Endothelial cell (in vitro differentiated cells): ENCODE results near the gene INSR. TPM values are rescaled to one million over a fixed set of nuclear protein-coding genes. Genes with fewer than 3 reads are reported as not detected.

ENCODE experiments used
- DNase-seq: peaks from one replicate; pipeline ENCODE4 v3.0.0; 2021; ENCODE audit warnings: low spot score
- H3K27ac Mint-ChIP-seq: one replicate; pipeline ENCODE4 v1.8.0; 2021; ENCODE audit warnings: mixed read lengths, inconsistent platforms; ENCODE audit not compliant: unreplicated experiment
- H3K27me3 Mint-ChIP-seq: one replicate; pipeline ENCODE4 v1.8.0; 2021; ENCODE audit warnings: mild to moderate bottlenecking, moderate library complexity, mixed read lengths, inconsistent platforms; ENCODE audit not compliant: unreplicated experiment
- H3K36me3 Mint-ChIP-seq: one replicate; pipeline ENCODE4 v1.8.0; 2021; ENCODE audit warnings: mild to moderate bottlenecking, low read depth, mixed read lengths, inconsistent platforms; ENCODE audit not compliant: unreplicated experiment
- H3K4me1 Mint-ChIP-seq: one replicate; pipeline ENCODE4 v1.8.0; 2021; ENCODE audit warnings: mild to moderate bottlenecking, mixed read lengths, inconsistent platforms; ENCODE audit not compliant: unreplicated experiment
- H3K4me3 Mint-ChIP-seq: one replicate; pipeline ENCODE4 v1.8.0; 2021; ENCODE audit warnings: mild to moderate bottlenecking, mixed read lengths, inconsistent platforms; ENCODE audit not compliant: unreplicated experiment
- H3K9me3 Mint-ChIP-seq: one replicate; pipeline ENCODE4 v1.8.0; 2021; ENCODE audit warnings: mixed read lengths, inconsistent platforms; ENCODE audit not compliant: unreplicated experiment
- CTCF ChIP-seq: fragments of 200-600 bp; sonication (generic); IDR thresholded peaks from one replicate; pipeline ENCODE4 v1.5.0; 2021; ENCODE audit warnings: antibody characterized with exemption; ENCODE audit not compliant: unreplicated experiment
- total RNA-seq: library from RNA; stranded (reverse); fragmentation: NEBNext Ultra II Directional; extraction: Animal tissue kit (Norgen Biotek cat#: 25700); gene quantifications from one replicate; pipeline ENCODE4 v1.2.1, GENCODE V29; 2021; ENCODE audit not compliant: unreplicated experiment

The INSR gene
- total RNA-seq, 1 donor from 2014 or later: 28.9 TPM

GRCh38 chr19:7252364-7252763, 41.9 kb downstream of the INSR start:
- DNase-seq: no peak
- Mint-ChIP-seq H3K9me3 (no peaks in the 10 kb centered on the region), H3K27ac (no peak overlapping the region), H3K27me3 (no peaks in the 10 kb centered on the region), H3K4me3 (no peak overlapping the region), H3K36me3 (peaks cover 4% of the 10 kb centered on the region), H3K4me1 (peaks cover 10% of the 10 kb centered on the region)
- no peak for TF ChIP-seq CTCF

GRCh38 chr19:7251494-7251893, 42.7 kb downstream of the INSR start:
- no peak for TF ChIP-seq CTCF
- no peak overlapping the region for H3K27ac Mint-ChIP-seq
- H3K36me3 Mint-ChIP-seq: peaks cover 7% of the 10 kb centered on the region
- H3K27me3 Mint-ChIP-seq: no peaks in the 10 kb centered on the region
- no peak overlapping the region for H3K4me3 Mint-ChIP-seq
- peaks cover 9% of the 10 kb centered on the region for H3K4me1 Mint-ChIP-seq
- H3K9me3 Mint-ChIP-seq: no peaks in the 10 kb centered on the region
- DNase-seq: no peak

GRCh38 chr19:7250951-7251350, 43.3 kb downstream of the INSR start:
- Mint-ChIP-seq H3K27ac (no peak overlapping the region), H3K4me3 (no peak overlapping the region), H3K36me3 (peaks cover 7% of the 10 kb centered on the region), H3K9me3 (no peaks in the 10 kb centered on the region), H3K27me3 (no peaks in the 10 kb centered on the region), H3K4me1 (peaks cover 9% of the 10 kb centered on the region)
- DNase-seq: no peak
- TF ChIP-seq CTCF: no peak

- Mint-ChIP-seq H3K27me3 (no peaks in the 10 kb centered on the region), H3K36me3 (peaks cover 7% of the 10 kb centered on the region), H3K27ac (no peak overlapping the region), H3K9me3 (no peaks in the 10 kb centered on the region), H3K4me1 (peaks cover 6% of the 10 kb centered on the region), H3K4me3 (no peak overlapping the region)
- no peak for DNase-seq
- TF ChIP-seq CTCF: no peak
Measured at GRCh38 chr19:7250057-7250596, 44.1 kb downstream of the INSR start.

- no peak overlapping the region for H3K27ac Mint-ChIP-seq
- peaks cover 7% of the 10 kb centered on the region for H3K36me3 Mint-ChIP-seq
- H3K4me3 Mint-ChIP-seq: no peak overlapping the region
- no peak for TF ChIP-seq CTCF
- H3K9me3 Mint-ChIP-seq: no peaks in the 10 kb centered on the region
- H3K27me3 Mint-ChIP-seq: no peaks in the 10 kb centered on the region
- DNase-seq: no peak
- no peaks in the 10 kb centered on the region for H3K4me1 Mint-ChIP-seq
Measured at GRCh38 chr19:7247155-7247554, 47.1 kb downstream of the INSR start.
